ENCODE data around the gene RTP3.
"Not testable (repeated sequence)": the region's sequence is repeated elsewhere in the genome, so short reads cannot be mapped to it uniquely, and the experiment has no call there.

RTP3 gene

DNA sequence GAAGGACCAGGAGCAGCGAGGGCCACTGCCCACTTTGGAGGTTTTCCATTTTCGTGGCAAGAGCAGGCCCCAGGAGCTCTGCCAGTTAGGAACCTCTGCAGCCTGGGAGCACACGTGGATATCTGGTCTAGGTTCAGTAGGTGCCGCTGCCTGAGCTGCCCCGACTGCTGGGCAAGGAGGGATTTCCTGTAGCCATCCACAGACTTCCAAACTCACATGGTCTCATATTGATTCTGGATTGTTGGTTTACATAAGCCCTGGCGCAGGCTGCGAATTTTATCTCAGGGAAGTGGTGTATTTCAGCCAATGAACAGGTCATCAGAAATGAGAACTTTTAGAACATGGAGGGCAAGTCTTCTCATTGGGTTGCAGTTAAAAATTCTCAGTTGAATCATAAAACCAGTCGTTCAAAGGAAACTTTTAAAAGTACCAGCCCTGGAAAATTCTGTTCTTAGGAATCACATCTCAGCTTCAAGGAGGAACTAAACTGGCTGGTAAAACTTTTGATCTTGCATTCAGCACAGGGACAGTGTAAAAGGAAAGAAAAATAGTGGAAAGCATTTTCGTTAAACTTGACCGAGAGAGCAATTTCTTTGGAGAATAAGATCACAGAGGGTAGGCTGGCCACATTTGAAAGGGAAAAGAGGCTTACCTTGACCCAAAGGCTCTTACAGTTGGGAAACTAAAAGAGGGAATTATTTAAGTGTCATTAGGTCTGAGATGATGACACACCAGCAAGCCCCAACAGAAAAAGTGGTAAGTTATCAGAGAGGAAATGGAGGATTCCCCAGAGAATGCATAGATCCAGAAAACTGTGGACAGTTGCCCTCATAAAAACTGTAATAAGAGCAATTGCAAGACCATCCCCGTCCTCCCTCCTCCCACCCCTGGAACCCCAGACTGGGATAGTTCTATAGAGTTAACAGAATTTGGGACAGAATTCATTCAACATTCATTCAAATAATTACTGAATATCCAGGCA, 6.4 kb upstream of the RTP3 start:
- FAIRE-seq = no peak
- DNase-seq (ENCODE audit: insufficient read length, low spot score) = no peak
- no peak for TF ChIP-seq POLR2A (IDR thresholded peaks at IDR 0.05; ENCODE audit: low read depth, low read length)

DNA sequence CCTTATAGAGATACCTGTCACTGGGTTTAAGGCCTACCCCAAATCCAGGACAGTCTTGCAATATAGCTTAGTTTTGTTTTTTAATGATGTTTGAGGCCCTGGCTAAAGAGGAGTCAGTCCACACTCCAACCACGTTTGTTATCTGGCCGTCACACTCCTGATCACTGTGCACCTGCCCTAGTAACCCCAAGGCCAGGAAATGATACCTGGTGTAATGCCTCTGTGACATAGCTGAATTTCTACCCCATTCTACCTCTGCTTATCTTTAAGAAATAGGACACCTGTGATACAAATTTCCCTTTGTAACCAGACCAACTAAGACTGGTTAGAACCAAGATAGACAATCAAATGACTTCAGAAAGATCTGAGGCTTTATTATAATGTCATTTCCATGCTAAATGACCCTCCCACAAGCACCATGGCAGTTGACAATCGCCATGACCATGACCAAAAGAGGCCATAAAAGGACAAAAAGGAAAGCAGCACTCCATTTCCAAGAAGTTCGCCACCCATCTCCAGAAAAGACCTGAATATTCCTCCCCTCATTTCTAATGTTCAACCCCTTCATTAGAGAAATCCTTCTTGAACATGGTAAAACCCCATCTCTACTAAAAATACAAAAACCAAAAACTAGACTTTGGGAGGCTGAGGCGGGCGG, 4.8 kb upstream of the RTP3 start:
- DNase-seq (ENCODE audit: insufficient read length, low spot score) = no peak
- FAIRE-seq = no peak
- no peak for TF ChIP-seq POLR2A (IDR thresholded peaks at IDR 0.05; ENCODE audit: low read depth, low read length)

DNA sequence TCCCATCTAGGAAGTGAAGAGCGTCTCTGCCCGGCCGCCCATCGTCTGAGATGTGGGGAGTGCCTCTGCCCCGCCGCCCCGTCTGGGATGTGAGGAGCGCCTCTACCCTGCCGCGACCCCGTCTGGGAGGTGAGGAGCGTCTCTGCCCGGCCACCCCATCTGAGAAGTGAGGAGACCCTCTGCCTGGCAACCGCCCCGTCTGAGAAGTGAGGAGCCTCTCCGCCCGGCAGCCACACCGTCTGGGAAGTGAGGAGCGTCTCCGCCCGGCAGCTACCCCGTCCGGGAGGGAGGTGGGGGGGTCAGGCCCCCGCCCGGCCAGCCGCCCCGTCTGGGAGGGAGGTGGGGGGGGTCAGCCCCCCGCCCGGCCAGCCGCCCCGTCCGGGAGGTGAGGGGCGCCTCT, 3.3 kb upstream of the RTP3 start:
- not testable (repeated sequence) for DNase-seq (ENCODE audit: insufficient read length, low spot score); FAIRE-seq

DNA sequence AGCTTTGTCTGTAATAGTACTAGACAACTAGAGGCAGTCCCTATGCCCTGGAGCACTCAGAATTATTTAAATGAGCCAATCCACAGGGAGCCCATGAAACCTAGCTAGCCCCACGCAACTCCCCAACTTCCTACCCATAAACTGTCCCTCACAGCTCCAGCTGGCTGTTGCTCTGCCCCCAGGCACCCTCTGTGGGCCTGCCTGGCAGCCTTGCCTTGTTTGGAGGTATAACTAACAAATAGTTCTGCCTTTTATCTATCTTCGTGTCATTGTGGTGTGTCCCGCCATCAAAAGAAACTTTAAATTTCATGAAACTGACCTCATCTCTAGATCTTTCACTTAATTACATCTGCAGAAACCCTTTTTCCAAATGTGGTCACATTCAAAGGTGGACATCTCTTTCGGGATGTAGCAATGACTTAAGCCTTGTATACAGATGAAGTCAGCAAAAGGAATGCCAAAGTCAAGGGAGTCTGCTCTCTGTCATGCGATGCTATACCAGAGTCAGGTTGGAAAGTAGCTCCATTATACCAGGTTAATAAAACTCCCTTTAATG, 1.8 kb upstream of the RTP3 start:
- no peak for TF ChIP-seq POLR2A (IDR thresholded peaks at IDR 0.05; ENCODE audit: low read depth, low read length)
- peak; percentile 45 for FAIRE-seq
- no peak for DNase-seq (ENCODE audit: insufficient read length, low spot score)

DNA sequence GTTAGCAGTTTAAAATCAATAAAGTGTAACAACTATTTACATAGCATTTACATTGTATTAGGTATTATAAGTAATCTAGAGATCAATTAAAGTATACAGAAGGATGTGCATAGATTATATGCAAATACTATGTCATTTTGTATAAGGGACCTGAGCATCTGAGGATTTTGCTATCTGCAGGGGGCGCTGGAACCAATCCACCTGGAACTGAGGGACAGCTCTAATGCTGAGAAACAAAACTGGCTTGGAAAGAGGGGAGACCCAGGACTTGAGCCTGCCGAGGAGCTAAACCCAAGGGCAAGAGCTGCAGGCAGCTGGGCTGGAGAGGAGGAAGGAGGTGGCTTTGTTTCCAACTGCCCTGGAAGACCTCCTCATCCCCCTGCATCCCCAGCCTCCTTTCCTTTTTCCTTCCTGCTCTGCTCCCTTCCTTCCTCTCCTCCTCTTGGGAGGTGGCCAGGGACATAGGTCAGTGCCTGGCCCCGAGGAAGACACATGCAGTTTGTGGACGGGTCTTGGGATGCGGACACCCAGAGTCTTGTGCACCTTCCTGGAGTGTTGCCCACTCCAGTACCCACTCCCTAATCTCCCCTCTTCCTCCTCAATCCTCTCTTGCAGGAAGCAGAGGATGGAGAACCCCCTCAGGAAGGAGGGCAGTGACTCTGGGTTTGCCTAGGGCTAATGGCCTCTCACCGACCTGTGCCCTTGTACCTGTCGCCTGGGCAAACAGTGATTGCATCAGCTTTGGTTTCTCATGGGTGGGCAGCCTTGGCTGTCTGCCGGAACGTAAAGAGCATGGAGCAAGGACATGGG, 825 bp upstream of the RTP3 start:
- FAIRE-seq (no peak), DNase-seq (ENCODE audit: insufficient read length, low spot score) (no peak)
- no peak for TF ChIP-seq POLR2A (IDR thresholded peaks at IDR 0.05; ENCODE audit: low read depth, low read length)

DNA sequence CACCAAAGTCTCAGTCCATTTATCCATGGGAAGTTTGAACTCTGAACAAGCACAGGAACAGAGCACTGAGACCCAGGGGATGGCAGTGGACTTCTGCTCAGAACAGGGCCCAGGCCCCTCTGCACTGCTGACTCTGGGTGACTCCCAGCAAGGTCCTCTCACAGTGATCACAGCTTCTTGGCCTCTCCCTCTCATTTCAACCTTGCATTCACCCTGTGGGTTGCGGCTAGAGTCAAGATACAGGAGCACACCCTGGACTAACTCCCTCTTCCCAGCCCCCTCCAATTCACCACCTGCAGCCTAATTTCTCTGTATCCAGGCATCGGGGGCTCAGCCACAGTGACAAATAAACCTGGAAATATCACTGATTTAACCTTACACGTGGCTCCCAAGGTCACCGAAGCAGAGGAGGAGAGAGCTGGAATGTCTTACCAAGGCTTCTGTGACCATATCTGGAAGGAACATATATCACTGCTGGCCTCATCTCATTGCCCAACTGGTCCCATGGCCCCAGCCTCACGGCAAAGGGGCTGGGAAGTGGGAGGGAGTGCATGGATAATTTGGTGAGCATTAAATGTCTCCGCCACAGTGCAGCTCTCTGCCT, 1.2 kb downstream of the RTP3 start:
- TF ChIP-seq POLR2A (IDR thresholded peaks at IDR 0.05; ENCODE audit: low read depth, low read length) = no peak
- no peak for FAIRE-seq
- DNase-seq (ENCODE audit: insufficient read length, low spot score) = no peak

DNA sequence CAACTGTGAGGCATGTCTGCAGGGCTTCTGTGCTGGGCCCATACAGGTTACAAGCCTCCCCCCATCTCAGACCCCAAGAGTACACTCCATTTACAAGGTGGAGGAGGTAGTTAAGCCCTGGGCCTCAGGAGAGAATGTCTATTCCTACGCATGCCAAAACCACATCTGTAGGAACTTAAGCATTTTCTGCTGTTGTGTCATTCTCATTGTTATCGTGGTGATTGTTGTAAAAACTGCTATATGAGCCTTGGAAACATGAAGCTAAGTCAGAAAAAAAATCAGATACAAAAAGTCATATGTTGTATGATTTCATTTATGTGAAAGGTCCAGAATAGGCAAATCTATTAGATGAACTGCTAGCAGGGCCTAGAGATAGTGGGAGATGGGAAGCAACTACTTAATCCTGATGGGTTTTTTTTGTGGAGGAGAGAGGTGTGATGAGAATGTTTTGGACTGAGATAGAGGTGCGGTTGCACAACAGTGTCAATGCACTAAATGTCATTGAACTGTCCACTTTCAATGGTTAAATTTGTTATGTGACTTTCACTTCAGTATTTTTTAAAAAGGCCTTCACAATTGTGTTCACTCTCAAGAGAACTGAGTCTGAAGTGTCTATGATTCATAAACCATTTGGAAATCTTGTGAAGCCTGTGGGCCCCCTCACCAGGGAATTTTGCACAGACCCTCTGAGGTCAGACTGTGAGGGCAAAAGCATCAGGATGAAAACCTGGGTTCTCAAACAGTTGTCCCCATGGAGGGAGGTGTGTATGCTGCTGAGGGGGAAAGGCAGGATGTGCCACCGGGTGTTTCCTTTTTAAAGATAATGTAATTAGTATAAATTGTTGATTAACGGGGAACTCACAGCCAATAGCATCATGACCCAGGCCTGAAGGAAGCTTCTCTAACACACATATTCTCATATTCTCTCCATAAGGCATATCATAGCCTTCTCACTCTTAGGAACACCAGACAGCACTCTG, 3.2 kb downstream of the RTP3 start:
- TF ChIP-seq POLR2A (IDR thresholded peaks at IDR 0.05; ENCODE audit: low read depth, low read length) = no peak
- FAIRE-seq (no peak), DNase-seq (ENCODE audit: insufficient read length, low spot score) (no peak)

DNA sequence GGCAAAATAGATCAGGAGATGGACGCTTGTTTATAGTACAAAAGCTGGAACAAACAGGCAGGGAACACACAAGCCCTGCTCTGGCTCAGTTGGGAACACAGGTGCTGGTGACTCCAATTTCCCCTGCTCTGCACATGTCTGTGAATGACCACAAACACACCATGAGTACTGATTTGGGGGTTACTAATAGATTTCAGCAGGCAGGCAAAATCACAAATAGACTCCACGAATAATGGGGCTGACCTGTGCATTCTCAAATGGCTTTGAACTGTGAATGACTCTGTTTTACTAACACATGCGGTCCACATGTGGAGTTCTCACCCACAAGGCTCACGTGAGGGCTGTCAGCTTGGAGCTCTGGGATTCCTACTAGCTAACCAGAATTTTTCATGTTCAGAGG, 3.9 kb downstream of the RTP3 start:
- FAIRE-seq = no peak
- DNase-seq (ENCODE audit: insufficient read length, low spot score) = no peak
- no peak for TF ChIP-seq POLR2A (IDR thresholded peaks at IDR 0.05; ENCODE audit: low read depth, low read length)

DNA sequence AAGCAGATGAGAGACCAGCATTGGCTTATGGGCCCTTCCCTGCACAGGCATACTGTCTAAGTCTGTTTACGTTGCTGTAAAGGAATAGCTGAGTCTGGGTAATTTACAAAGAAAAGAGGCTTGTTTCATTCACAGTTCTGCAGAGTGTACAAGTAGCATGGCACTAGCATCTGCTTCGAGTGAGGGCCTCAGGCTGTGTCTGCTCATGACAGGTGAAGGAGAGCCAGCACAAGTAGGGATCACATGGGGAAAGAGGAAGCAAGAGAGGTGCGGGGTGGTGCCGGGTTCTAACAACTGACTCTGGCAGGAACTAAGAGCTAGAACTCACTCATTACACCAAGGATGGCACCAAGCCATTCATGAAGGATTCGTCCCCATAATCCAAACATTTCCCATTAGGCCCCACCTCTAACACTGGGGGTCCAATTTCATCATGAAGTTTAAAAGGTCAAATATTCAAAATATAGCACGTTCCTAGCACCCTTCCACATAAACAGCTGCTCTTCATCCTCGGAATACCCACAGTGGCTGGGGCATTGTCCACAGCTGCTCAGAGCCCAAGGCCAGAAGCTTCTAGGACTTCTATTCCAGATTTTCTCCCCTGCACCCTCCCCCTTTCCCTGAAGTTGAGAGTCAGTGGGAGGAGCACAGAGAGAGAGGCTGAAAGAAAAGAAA, 5.6 kb downstream of the RTP3 start:
- DNase-seq (ENCODE audit: insufficient read length, low spot score) (no peak), FAIRE-seq (no peak)
- no peak for TF ChIP-seq POLR2A (IDR thresholded peaks at IDR 0.05; ENCODE audit: low read depth, low read length)

DNA sequence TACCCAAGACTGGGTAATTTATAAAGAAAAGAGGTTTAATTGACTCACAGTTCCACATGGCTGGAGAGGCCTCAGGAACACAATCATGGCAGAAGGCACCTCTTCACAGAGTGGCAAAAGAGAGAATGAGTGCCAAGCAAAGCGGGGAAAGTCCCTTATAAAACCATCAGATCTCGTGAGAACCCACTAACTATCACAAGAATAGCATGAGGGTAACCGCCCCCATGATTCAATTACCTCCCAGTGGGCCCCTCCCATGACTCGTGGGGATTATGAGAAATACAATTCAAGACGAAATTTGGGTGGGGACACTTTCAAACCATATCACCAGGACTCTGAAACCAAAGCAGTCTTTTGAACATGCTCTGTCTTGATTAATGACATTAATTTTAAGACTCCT, 7.0 kb downstream of the RTP3 start:
- FAIRE-seq (no peak), DNase-seq (ENCODE audit: insufficient read length, low spot score) (no peak)
- no peak for TF ChIP-seq POLR2A (IDR thresholded peaks at IDR 0.05; ENCODE audit: low read depth, low read length)

DNA sequence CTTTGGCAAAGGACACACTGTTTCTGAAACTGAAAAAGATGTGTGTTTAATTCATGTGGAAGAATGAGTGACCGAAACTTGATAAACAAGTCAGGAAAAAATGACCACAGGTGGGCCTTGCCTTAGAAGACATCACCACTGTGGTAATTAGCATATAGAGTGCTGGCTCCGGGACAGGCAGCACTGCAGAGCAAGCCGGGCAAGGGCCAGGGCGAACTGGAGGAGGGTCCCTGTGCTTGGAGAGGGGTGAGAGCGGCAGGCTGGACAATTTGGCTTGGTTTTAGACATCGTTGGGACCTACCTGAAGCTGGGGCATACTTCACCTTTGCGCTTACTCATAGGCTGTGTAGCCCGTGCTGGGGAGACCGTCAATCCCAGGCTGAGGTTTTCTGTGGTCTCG, 8.2 kb downstream of the RTP3 start:
- no peak for DNase-seq (ENCODE audit: insufficient read length, low spot score)
- no peak for TF ChIP-seq POLR2A (IDR thresholded peaks at IDR 0.05; ENCODE audit: low read depth, low read length)
- FAIRE-seq = no peak

DNA sequence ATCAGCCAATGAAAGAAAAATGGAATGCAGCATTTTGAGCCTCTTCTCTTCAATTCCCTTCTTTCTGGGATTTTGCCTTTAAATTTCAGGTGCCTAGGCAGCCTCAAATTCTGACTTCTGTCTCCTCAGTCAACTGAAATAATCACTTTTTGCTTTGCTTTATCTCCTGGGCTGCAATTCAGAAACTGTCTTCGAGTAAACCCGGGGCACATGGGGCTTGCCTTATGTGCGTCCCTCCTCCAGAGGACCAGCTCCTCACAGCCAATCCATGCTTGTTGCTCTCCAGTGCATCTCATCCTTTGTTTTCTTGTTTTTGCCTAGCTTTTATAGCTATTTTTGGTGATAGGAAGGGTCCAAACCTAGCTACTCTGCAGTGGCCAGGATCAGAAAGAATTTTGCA, 8.8 kb downstream of the RTP3 start:
- FAIRE-seq (no peak), DNase-seq (ENCODE audit: insufficient read length, low spot score) (no peak)
- TF ChIP-seq POLR2A (IDR thresholded peaks at IDR 0.05; ENCODE audit: low read depth, low read length) = no peak

Data from H54 (cell line).